ENCODE results near the gene PKHD1.
A peak's percentile ranks its signal among the peaks of the same experiment; 100 is the strongest.

The PKHD1 gene

GRCh38 chr6:52046456-52046855, 41.0 kb downstream of the PKHD1 start:
- FAIRE-seq, result no peak
- no peak for DNase-seq (ENCODE audit: insufficient read length, low spot score)

GRCh38 chr6:52045481-52045880, 41.9 kb downstream of the PKHD1 start:
- DNase-seq (ENCODE audit: insufficient read length, low spot score), result no peak
- FAIRE-seq, result no peak

GRCh38 chr6:52045033-52045432, 42.4 kb downstream of the PKHD1 start:
- no peak for DNase-seq (ENCODE audit: insufficient read length, low spot score)
- FAIRE-seq, result no peak

GRCh38 chr6:52042141-52042885, 45.1 kb downstream of the PKHD1 start:
- FAIRE-seq (peak; percentile 13), DNase-seq (ENCODE audit: insufficient read length, low spot score) (no peak)

- FAIRE-seq (no peak), DNase-seq (ENCODE audit: insufficient read length, low spot score) (no peak)
Measured at GRCh38 chr6:52041134-52041533, 46.3 kb downstream of the PKHD1 start.

GRCh38 chr6:52027699-52028098, 59.7 kb downstream of the PKHD1 start:
- DNase-seq (ENCODE audit: insufficient read length, low spot score) (no peak), FAIRE-seq (no peak)

- FAIRE-seq (no peak), DNase-seq (ENCODE audit: insufficient read length, low spot score) (no peak)
Measured at GRCh38 chr6:52024451-52025068, 62.9 kb downstream of the PKHD1 start.

GRCh38 chr6:52022675-52023074, 64.7 kb downstream of the PKHD1 start:
- DNase-seq (ENCODE audit: insufficient read length, low spot score) (no peak), FAIRE-seq (no peak)

GRCh38 chr6:52020945-52021570, 66.4 kb downstream of the PKHD1 start:
- peak; percentile 21 for DNase-seq (ENCODE audit: insufficient read length, low spot score)

GRCh38 chr6:52019881-52020280, 67.5 kb downstream of the PKHD1 start:
- DNase-seq (ENCODE audit: insufficient read length, low spot score), result no peak
- FAIRE-seq, result no peak

More at GRCh38 chr6:52020945-52021570, 66.4 kb downstream of the PKHD1 start:
- FAIRE-seq, result no peak

GRCh38 chr6:52019092-52019491, 68.3 kb downstream of the PKHD1 start:
- FAIRE-seq, result no peak
- no peak for DNase-seq (ENCODE audit: insufficient read length, low spot score)

GRCh38 chr6:52016915-52017748, 70.3 kb downstream of the PKHD1 start:
- DNase-seq (ENCODE audit: insufficient read length, low spot score) (no peak), FAIRE-seq (no peak)

- DNase-seq (ENCODE audit: insufficient read length, low spot score), result no peak
- FAIRE-seq, result no peak
Measured at GRCh38 chr6:52015953-52016352, 71.5 kb downstream of the PKHD1 start.

GRCh38 chr6:52014391-52014790, 73.0 kb downstream of the PKHD1 start:
- FAIRE-seq, result no peak
- no peak for DNase-seq (ENCODE audit: insufficient read length, low spot score)

- DNase-seq (ENCODE audit: insufficient read length, low spot score), result no peak
- FAIRE-seq, result no peak
Measured at GRCh38 chr6:52013035-52013434, 74.4 kb downstream of the PKHD1 start.

- DNase-seq (ENCODE audit: insufficient read length, low spot score) (no peak), FAIRE-seq (no peak)
Measured at GRCh38 chr6:52012582-52012981, 74.8 kb downstream of the PKHD1 start.

- DNase-seq (ENCODE audit: insufficient read length, low spot score) (no peak), FAIRE-seq (no peak)
Measured at GRCh38 chr6:52010806-52011205, 76.6 kb downstream of the PKHD1 start.

- no peak for FAIRE-seq
- DNase-seq (ENCODE audit: insufficient read length, low spot score), result no peak
Measured at GRCh38 chr6:52010145-52010544, 77.3 kb downstream of the PKHD1 start.

GRCh38 chr6:52009466-52010140, 77.8 kb downstream of the PKHD1 start:
- no peak for FAIRE-seq
- DNase-seq (ENCODE audit: insufficient read length, low spot score), result no peak

- no peak for FAIRE-seq
Measured at GRCh38 chr6:52000064-52000463, 87.3 kb downstream of the PKHD1 start.

More at GRCh38 chr6:52000064-52000463, 87.3 kb downstream of the PKHD1 start:
- no peak for DNase-seq (ENCODE audit: insufficient read length, low spot score)
